ENCODE data around the gene OR2T34.
"Not testable (repeated sequence)": the region's sequence is repeated elsewhere in the genome, so short reads cannot be mapped to it uniquely, and the experiment has no call there.

DNA sequence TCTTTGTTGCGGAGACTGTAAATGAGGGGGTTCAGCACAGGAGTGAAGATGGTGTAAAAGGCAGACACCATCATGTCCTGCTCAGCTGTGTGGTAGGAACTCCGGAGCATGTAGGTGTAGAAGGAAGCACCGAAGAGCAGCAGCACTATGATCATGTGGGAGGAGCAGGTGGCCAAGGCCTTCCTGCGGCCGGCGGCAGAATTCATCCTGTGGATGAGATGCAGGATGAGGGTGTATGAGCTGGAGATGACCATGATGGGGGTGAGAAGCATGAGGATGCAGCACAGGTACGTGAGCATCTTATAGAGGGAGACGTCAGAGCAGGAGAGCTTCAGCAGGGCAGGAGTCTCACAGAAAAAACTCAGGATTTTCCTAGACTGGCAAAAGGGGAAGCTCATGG, 701 bp downstream of the OR2T34 start:
- TF ChIP-seq, protein P1, sequence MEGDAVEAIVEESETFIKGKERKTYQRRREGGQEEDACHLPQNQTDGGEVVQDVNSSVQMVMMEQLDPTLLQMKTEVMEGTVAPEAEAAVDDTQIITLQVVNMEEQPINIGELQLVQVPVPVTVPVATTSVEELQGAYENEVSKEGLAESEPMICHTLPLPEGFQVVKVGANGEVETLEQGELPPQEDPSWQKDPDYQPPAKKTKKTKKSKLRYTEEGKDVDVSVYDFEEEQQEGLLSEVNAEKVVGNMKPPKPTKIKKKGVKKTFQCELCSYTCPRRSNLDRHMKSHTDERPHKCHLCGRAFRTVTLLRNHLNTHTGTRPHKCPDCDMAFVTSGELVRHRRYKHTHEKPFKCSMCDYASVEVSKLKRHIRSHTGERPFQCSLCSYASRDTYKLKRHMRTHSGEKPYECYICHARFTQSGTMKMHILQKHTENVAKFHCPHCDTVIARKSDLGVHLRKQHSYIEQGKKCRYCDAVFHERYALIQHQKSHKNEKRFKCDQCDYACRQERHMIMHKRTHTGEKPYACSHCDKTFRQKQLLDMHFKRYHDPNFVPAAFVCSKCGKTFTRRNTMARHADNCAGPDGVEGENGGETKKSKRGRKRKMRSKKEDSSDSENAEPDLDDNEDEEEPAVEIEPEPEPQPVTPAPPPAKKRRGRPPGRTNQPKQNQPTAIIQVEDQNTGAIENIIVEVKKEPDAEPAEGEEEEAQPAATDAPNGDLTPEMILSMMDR (IDR thresholded peaks at IDR 0.05 in 4 of 5, conservative IDR thresholded peaks at IDR 0.05 in 1 of 5), result not testable (repeated sequence)
- TF ChIP-seq POLR2A (IDR thresholded peaks at IDR 0.05), result not testable (repeated sequence)
